Liver (tissue), 9 donors: ENCODE measurements around the gene RNF149. TPM values are rescaled to one million over a fixed set of nuclear protein-coding genes. Genes with fewer than 3 reads are reported as not detected.
A peak's percentile ranks its signal among the peaks of the same experiment; 100 is the strongest.

ENCODE experiments used
- DNase-seq: peaks from one replicate; pipeline ENCODE4 v3.0.0-alpha.2; 2017; ENCODE audit warnings: low spot score
- H3K27ac ChIP-seq, 2 donors: one replicate each; pipeline ENCODE4 v1.7.0; 2013; ENCODE audit warnings: inconsistent platforms in 2 of 2, low read length in 2 of 2, control low read depth in 1 of 2, low read depth in 1 of 2, mild to moderate bottlenecking in 1 of 2
- H3K27me3 ChIP-seq, 4 donors: one replicate each; pipeline versions ENCODE4 v1.6.1 to v1.7.0; 2013; ENCODE audit warnings: low read length in 3 of 4, inconsistent platforms in 1 of 4, mild to moderate bottlenecking in 1 of 4, moderate library complexity in 1 of 4; ENCODE audit not compliant: control insufficient read depth in 4 of 4, insufficient read depth in 4 of 4
- H3K36me3 ChIP-seq, 4 donors: one replicate each; pipeline versions ENCODE4 v1.6.1 to v1.7.0; 2013; ENCODE audit warnings: low read length in 3 of 4, mild to moderate bottlenecking in 3 of 4, low read depth in 1 of 4, moderate library complexity in 1 of 4; ENCODE audit not compliant: control insufficient read depth in 4 of 4, insufficient read depth in 3 of 4
- H3K4me1 ChIP-seq, 4 donors: one replicate each; pipeline versions ENCODE4 v1.6.1 to v1.7.0; 2013; ENCODE audit warnings: low read length in 3 of 4, mild to moderate bottlenecking in 3 of 4, moderate library complexity in 1 of 4; ENCODE audit not compliant: control insufficient read depth in 4 of 4, insufficient read depth in 4 of 4
- H3K4me3 ChIP-seq, 3 donors: one replicate each; pipeline versions ENCODE4 v1.6.1 to v1.7.0; 2013; ENCODE audit warnings: low read length in 3 of 3, control low read depth in 1 of 3, low read depth in 1 of 3, mild to moderate bottlenecking in 1 of 3
- H3K9ac ChIP-seq, 2 donors: one replicate each; pipeline ENCODE4 v1.7.0; 2013; ENCODE audit warnings: low read length in 2 of 2, mild to moderate bottlenecking in 2 of 2, moderate library complexity in 2 of 2, control low read depth in 1 of 2, low read depth in 1 of 2
- H3K9me3 ChIP-seq, 4 donors: one replicate each; pipeline versions ENCODE4 v1.6.1 to v1.7.0; 2013; ENCODE audit warnings: low read length in 3 of 4; ENCODE audit not compliant: control insufficient read depth in 4 of 4
- CTCF ChIP-seq: fragments of 150-350 bp; IDR thresholded peaks from 2 replicates; pipeline ENCODE4 v1.5.1; 2017; ENCODE audit warnings: improper control_type of control experiment, low read depth, low read length; ENCODE audit not compliant: missing input control
- FOXA1 ChIP-seq: IDR thresholded peaks from 2 replicates; pipeline ENCODE4 v1.6.1; 2016; ENCODE audit warnings: antibody characterized with exemption
- FOXA2 ChIP-seq: IDR thresholded peaks from 2 replicates; pipeline ENCODE4 v1.6.1; 2016; ENCODE audit warnings: antibody characterized with exemption
- GABPA ChIP-seq, 2 donors: IDR thresholded peaks in 1 of 2; conservative IDR thresholded peaks in 1 of 2; 2 replicates each; pipeline ENCODE4 v1.6.1; 2016; ENCODE audit warnings: antibody characterized with exemption in 2 of 2, mild to moderate bottlenecking in 1 of 2, moderate library complexity in 1 of 2
- HNF4A ChIP-seq, 2 donors: conservative IDR thresholded peaks; 2 replicates each; pipeline ENCODE4 v1.6.1; 2016; ENCODE audit warnings: antibody characterized with exemption in 2 of 2, mild to moderate bottlenecking in 2 of 2
- HNF4G ChIP-seq: IDR thresholded peaks from 2 replicates; pipeline ENCODE4 v1.6.1; 2016; ENCODE audit warnings: antibody characterized with exemption
- NR2F2 ChIP-seq: IDR thresholded peaks from 2 replicates; pipeline ENCODE4 v1.6.1; 2016; ENCODE audit warnings: antibody characterized with exemption
- RAD21 ChIP-seq, 2 donors: IDR thresholded peaks; 2 replicates each; pipeline ENCODE4 v1.6.1; 2016; ENCODE audit warnings: antibody characterized with exemption in 2 of 2, mild to moderate bottlenecking in 2 of 2
- REST ChIP-seq: IDR thresholded peaks from 2 replicates; pipeline ENCODE4 v1.6.1; 2016; ENCODE audit warnings: antibody characterized with exemption, mild to moderate bottlenecking
- SP1 ChIP-seq: IDR thresholded peaks from 2 replicates; pipeline ENCODE4 v1.6.1; 2018; ENCODE audit warnings: antibody characterized with exemption, mild to moderate bottlenecking
- TAF1 ChIP-seq: conservative IDR thresholded peaks from 2 replicates; pipeline ENCODE4 v1.6.1; 2016; ENCODE audit warnings: antibody characterized with exemption, mild to moderate bottlenecking
- YY1 ChIP-seq: IDR thresholded peaks from 2 replicates; pipeline ENCODE4 v1.6.1; 2016; ENCODE audit warnings: antibody characterized with exemption, mild to moderate bottlenecking
- ZBTB33 ChIP-seq: IDR thresholded peaks from 2 replicates; pipeline ENCODE4 v1.6.1; 2016; ENCODE audit warnings: antibody characterized with exemption
- WGBS: extraction: QIAGEN DNeasy Blood & Tissue Kit; methylation state at CpG from one replicate; pipeline ENCODE4 v1.1.7; 2013; 5-methylcytosine and 5-hydroxymethylcytosine counted together
- polyA plus RNA-seq, 2 donors: library from polyadenylated mRNA; stranded (reverse) in 1 of 2; unstranded in 1 of 2; fragments of 200-250 nt in 1 of 2; fragments of >200 nt in 1 of 2; fragmentation: Nextera tagmentation in 1 of 2; extraction: Ambion mirVana in 1 of 2; gene quantifications; one replicate each; pipeline versions ENCODE4 v1.2.1 to v1.2.3, GENCODE V29; 2013 to 2015
- total RNA-seq, 2 donors: library from RNA; depleted of rRNA; stranded (reverse); fragments of >200 nt; gene quantifications; one replicate each; pipeline ENCODE4 v1.2.3, GENCODE V29; 2014
- TF ChIP-seq, protein P1 (sequence below): IDR thresholded peaks from 2 replicates; pipeline ENCODE4 v1.6.1; 2016; ENCODE audit warnings: antibody characterized with exemption
- donor health status: healthy.
- donor health status: healthy.
- donor health status: healthy.
- donor health status: healthy.
- donor health status: healthy.

RNF149 gene
- total and polyA plus RNA-seq, 4 donors: 14.1 to 54.7 (median 29.1) TPM

- H3K27me3 ChIP-seq: no peaks in the 10 kb centered on the region
- H3K9me3 ChIP-seq: no peaks in the 10 kb centered on the region
- H3K27ac ChIP-seq: peak overlapping the region; percentile 89 to 91
- TF ChIP-seq NR2F2 (no peak), ZBTB33 (no peak), FOXA1 (no peak), YY1 (no peak), FOXA2 (no peak)
- TF ChIP-seq, protein P1, sequence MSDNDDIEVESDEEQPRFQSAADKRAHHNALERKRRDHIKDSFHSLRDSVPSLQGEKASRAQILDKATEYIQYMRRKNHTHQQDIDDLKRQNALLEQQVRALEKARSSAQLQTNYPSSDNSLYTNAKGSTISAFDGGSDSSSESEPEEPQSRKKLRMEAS: no peak
- H3K36me3 ChIP-seq: peaks cover 2 to 7% (median 3%) of the 10 kb centered on the region in 4 donors
- WGBS: 24% methylated on average over 17 of the region's 17 CpGs
- H3K9ac ChIP-seq: peak overlapping the region; percentile 79 to 99
- no peak for DNase-seq
- peaks cover 0 to 23% (median 18%) of the 10 kb centered on the region in 4 donors for H3K4me1 ChIP-seq
- H3K4me3 ChIP-seq: peak overlapping the region; percentile 94 to 98 (median 95)
Measured at GRCh38 chr2:101253703-101254450, 54.6 kb downstream of the RNF149 start.

- Histone ChIP-seq H3K27me3 (no peaks in the 10 kb centered on the region), H3K4me1 (peaks cover 0 to 23% (median 18%) of the 10 kb centered on the region in 4 donors), H3K36me3 (peaks cover 0 to 3% (median 2%) of the 10 kb centered on the region in 4 donors), H3K9ac (peak overlapping the region; percentile 79 to 99), H3K9me3 (no peaks in the 10 kb centered on the region), H3K27ac (peak overlapping the region; percentile 89 to 91), H3K4me3 (peak overlapping the region; percentile 94 to 98 (median 95))
- under 1% methylated on average over 65 of the region's 65 CpGs for WGBS
- TF ChIP-seq CTCF (no peak), RAD21 (IDR thresholded peaks at IDR 0.05) (peak in 1 of 2 donors; percentile 7)
- peak; percentile 64 for DNase-seq
Measured at GRCh38 chr2:101253013-101253702, 55.3 kb downstream of the RNF149 start.

DNA sequence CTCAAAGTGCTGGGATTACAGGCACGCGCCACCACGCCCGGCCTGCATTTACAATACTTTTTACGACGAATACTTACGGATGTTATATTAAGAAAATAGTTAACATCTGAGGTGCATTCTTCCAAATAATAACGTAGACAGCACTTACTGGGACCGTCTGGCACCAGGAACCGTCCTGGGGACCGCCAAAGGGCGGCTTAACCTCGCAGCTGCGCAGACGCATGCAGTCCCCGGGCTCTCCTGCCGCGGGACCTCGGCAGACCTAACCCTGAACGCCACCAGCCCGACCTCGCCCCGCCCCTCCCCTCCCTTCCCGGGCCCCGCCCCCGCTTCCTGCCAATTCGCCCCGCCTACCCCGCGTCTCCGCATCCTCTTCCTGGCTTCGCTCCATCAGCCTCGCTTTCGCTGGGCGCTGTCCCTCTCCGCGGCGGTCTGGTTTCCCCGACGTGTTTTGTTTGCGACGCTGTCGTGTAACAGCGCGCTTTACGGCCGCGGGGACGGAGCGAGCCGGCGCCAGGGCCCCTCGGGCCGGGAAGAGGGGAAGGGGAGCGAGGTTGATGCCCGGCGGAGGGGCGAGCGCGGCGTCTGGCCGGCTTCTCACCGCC is 56.0 kb downstream of the RNF149 start, which contains the start of gene CNOT11:
Gene CNOT11 (plus strand): TSS at position 479 of the 605 bp plus-strand sequence. CDS start 79 bp downstream, at position 558.
- under 1% methylated on average over 63 of the region's 63 CpGs for whole genome bisulfite sequencing
- Histone ChIP-seq H3K36me3 (peaks cover 0 to 2% (median 0%) of the 10 kb centered on the region in 4 donors), H3K27me3 (no peaks in the 10 kb centered on the region), H3K9ac (peak within 1 kb of the TSS; percentile 79 to 99), H3K9me3 (no peaks in the 10 kb centered on the region), H3K4me1 (peaks cover 0 to 23% (median 18%) of the 10 kb centered on the region in 4 donors), H3K27ac (peak within 1 kb of the TSS; percentile 89 to 91), H3K4me3 (peak within 1 kb of the TSS; percentile 94 to 98 (median 95))
- DNase-seq: peak; percentile 99
- TF ChIP-seq NR2F2 (no peak), GABPA (IDR thresholded peaks at IDR 0.05 in 1 of 2, conservative IDR thresholded peaks at IDR 0.05 in 1 of 2) (peak in 1 of 2 donors; percentile 77), HNF4A (conservative IDR thresholded peaks at IDR 0.05) (no peak), SP1 (peak; percentile 48), YY1 (peak; percentile 68), CTCF (peak; percentile 5), REST (peak; percentile 71), FOXA2 (no peak), RAD21 (IDR thresholded peaks at IDR 0.05) (peak in 1 of 2 donors; percentile 26), TAF1 (peak; percentile 36), HNF4G (no peak)
